Measurements from ENCODE around the gene MVB12B. TPM values are rescaled to one million over a fixed set of nuclear protein-coding genes. Genes with fewer than 3 reads are reported as not detected.
A peak's percentile ranks its signal among the peaks of the same experiment; 100 is the strongest.

MVB12B gene
- total RNA-seq, 1 donor from 2014 or later: 28.5 TPM

GRCh38 chr9:126327714-126328185 is 1.1 kb downstream of the MVB12B start:
- FAIRE-seq: no peak
- DNase-seq (ENCODE audit: low spot score in 2 of 2): peak in 1 of 2 donors; percentile 61

GRCh38 chr9:126328407-126328806 is 1.8 kb downstream of the MVB12B start:
- FAIRE-seq: no peak

GRCh38 chr9:126329476-126330275 is 3.0 kb downstream of the MVB12B start:
- FAIRE-seq (no peak), DNase-seq (ENCODE audit: low spot score in 2 of 2) (no peak)

More at GRCh38 chr9:126328407-126328806, 1.8 kb downstream of the MVB12B start:
- no peak for DNase-seq (ENCODE audit: low spot score in 2 of 2)

- no peak for DNase-seq (ENCODE audit: low spot score in 2 of 2)
- no peak for FAIRE-seq
These were observed 3.9 kb downstream of the MVB12B start for GRCh38 chr9:126330536-126330935.

- FAIRE-seq (no peak), DNase-seq (ENCODE audit: low spot score in 2 of 2) (no peak)
These were observed 5.5 kb downstream of the MVB12B start for GRCh38 chr9:126331964-126332748.

- FAIRE-seq (no peak), DNase-seq (ENCODE audit: low spot score in 2 of 2) (no peak)
These were observed 8.3 kb downstream of the MVB12B start for GRCh38 chr9:126334721-126335621.

GRCh38 chr9:126335837-126336735 is 9.5 kb downstream of the MVB12B start:
- FAIRE-seq (no peak), DNase-seq (ENCODE audit: low spot score in 2 of 2) (no peak)

- DNase-seq (ENCODE audit: low spot score in 2 of 2) (no peak), FAIRE-seq (no peak)
These were observed 10.2 kb downstream of the MVB12B start for GRCh38 chr9:126336736-126337325.

GRCh38 chr9:126337729-126338372 is 11.2 kb downstream of the MVB12B start:
- no peak for FAIRE-seq
- DNase-seq (ENCODE audit: low spot score in 2 of 2): no peak

GRCh38 chr9:126338945-126339344 is 12.3 kb downstream of the MVB12B start:
- DNase-seq (ENCODE audit: low spot score in 2 of 2) (no peak), FAIRE-seq (no peak)

GRCh38 chr9:126341426-126341825 is 14.8 kb downstream of the MVB12B start:
- DNase-seq (ENCODE audit: low spot score in 2 of 2) (no peak), FAIRE-seq (no peak)

- no peak for FAIRE-seq
- DNase-seq (ENCODE audit: low spot score in 2 of 2): no peak
These were observed 15.3 kb downstream of the MVB12B start for GRCh38 chr9:126341902-126342301.

- DNase-seq (ENCODE audit: low spot score in 2 of 2): no peak
These were observed 16.0 kb downstream of the MVB12B start for GRCh38 chr9:126342621-126343031.

GRCh38 chr9:126343271-126343700 is 16.7 kb downstream of the MVB12B start:
- FAIRE-seq (no peak), DNase-seq (ENCODE audit: low spot score in 2 of 2) (no peak)

More at GRCh38 chr9:126342621-126343031, 16.0 kb downstream of the MVB12B start:
- FAIRE-seq: no peak

GRCh38 chr9:126346031-126346430 is 19.4 kb downstream of the MVB12B start:
- no peak for FAIRE-seq
- no peak for DNase-seq (ENCODE audit: low spot score in 2 of 2)

- FAIRE-seq: no peak
- no peak for DNase-seq (ENCODE audit: low spot score in 2 of 2)
These were observed 20.5 kb downstream of the MVB12B start for GRCh38 chr9:126347093-126347492.

- FAIRE-seq (no peak), DNase-seq (ENCODE audit: low spot score in 2 of 2) (no peak)
These were observed 21.5 kb downstream of the MVB12B start for GRCh38 chr9:126347911-126348760.

Measured in frontal cortex (tissue), 4 donors.